Neutrophil (primary cell): ENCODE data around the gene ATR.

Experiments used
- H3K27ac ChIP-seq: fragments of 200-600 bp; sonication (generic); 2 replicates; pipeline ENCODE4 v1.5.1; 2016; ENCODE audit warnings: mild to moderate bottlenecking, moderate library complexity
- H3K27me3 ChIP-seq: fragments of 200-600 bp; sonication (generic); 2 replicates; pipeline ENCODE4 v1.6.0; 2016; ENCODE audit warnings: mild to moderate bottlenecking
- H3K36me3 ChIP-seq: fragments of 200-600 bp; sonication (generic); 2 replicates; pipeline ENCODE4 v1.5.1; 2017
- H3K4me1 ChIP-seq, 2 experiments: fragments of 200-600 bp in 1 of 2; sonication (generic) in 1 of 2; 1 replicate in 1 of 2; 2 replicates in 1 of 2; pipeline versions ENCODE4 v1.5.1 to v1.6.1; 2013 to 2016; ENCODE audit warnings: low read depth in 1 of 2, low read length in 1 of 2, mild to moderate bottlenecking in 1 of 2, moderate library complexity in 1 of 2; ENCODE audit not compliant: control insufficient read depth in 1 of 2, insufficient read depth in 1 of 2
- H3K4me3 ChIP-seq, 2 experiments: fragments of 200-600 bp in 1 of 2; sonication (generic) in 1 of 2; 1 replicate in 1 of 2; 2 replicates in 1 of 2; pipeline ENCODE4 v1.5.1; 2013 to 2016; ENCODE audit warnings: low read depth in 1 of 2, low read length in 1 of 2, mild to moderate bottlenecking in 1 of 2, moderate library complexity in 1 of 2
- H3K9me3 ChIP-seq: fragments of 200-600 bp; sonication (generic); 2 replicates; pipeline ENCODE4 v1.5.1; 2016
- TF ChIP-seq, protein P1 (sequence below): fragments of 200-600 bp; sonication (generic); IDR thresholded peaks from 2 replicates; pipeline ENCODE4 v1.5.1; 2016; ENCODE audit warnings: antibody characterized with exemption

The ATR gene

GRCh38 chr3:142500211-142500610 lies 78.3 kb downstream of the ATR start:
- H3K4me3 ChIP-seq = no peak overlapping the region
- H3K27me3 ChIP-seq = no peaks in the 10 kb centered on the region
- TF ChIP-seq, protein P1, sequence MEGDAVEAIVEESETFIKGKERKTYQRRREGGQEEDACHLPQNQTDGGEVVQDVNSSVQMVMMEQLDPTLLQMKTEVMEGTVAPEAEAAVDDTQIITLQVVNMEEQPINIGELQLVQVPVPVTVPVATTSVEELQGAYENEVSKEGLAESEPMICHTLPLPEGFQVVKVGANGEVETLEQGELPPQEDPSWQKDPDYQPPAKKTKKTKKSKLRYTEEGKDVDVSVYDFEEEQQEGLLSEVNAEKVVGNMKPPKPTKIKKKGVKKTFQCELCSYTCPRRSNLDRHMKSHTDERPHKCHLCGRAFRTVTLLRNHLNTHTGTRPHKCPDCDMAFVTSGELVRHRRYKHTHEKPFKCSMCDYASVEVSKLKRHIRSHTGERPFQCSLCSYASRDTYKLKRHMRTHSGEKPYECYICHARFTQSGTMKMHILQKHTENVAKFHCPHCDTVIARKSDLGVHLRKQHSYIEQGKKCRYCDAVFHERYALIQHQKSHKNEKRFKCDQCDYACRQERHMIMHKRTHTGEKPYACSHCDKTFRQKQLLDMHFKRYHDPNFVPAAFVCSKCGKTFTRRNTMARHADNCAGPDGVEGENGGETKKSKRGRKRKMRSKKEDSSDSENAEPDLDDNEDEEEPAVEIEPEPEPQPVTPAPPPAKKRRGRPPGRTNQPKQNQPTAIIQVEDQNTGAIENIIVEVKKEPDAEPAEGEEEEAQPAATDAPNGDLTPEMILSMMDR = no peak
- H3K27ac ChIP-seq = no peak overlapping the region
- H3K4me1 ChIP-seq = no peaks in the 10 kb centered on the region
- H3K9me3 ChIP-seq = no peaks in the 10 kb centered on the region
- H3K36me3 ChIP-seq = peaks cover 18% of the 10 kb centered on the region

- no peaks in the 10 kb centered on the region for H3K4me1 ChIP-seq
- TF ChIP-seq, protein P1 = no peak
- H3K9me3 ChIP-seq = no peaks in the 10 kb centered on the region
- no peak overlapping the region for H3K4me3 ChIP-seq
- no peak overlapping the region for H3K27ac ChIP-seq
- no peaks in the 10 kb centered on the region for H3K27me3 ChIP-seq
- H3K36me3 ChIP-seq = peaks cover 13% of the 10 kb centered on the region
Observed at GRCh38 chr3:142498397-142499180, 79.9 kb downstream of the ATR start.

DNA sequence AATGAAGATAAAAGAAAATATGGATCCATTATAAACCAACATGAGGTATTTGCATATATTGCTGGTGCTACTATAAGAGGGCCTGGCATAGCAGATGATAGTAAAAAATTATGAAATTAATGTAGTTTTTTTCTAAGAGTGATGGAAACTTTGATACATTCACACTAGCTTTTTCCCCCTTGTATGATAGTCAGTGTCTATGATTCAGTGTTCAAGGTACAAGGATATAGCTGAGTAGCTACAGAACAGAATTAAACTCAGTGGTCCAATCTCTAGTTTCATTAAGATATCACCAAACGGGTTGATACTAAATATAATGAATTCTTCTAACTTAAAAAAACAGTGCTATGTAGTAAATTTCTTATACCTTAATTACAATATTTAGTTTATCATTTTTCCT lies 80.8 kb downstream of the ATR start:
- TF ChIP-seq, protein P1 = no peak

DNA sequence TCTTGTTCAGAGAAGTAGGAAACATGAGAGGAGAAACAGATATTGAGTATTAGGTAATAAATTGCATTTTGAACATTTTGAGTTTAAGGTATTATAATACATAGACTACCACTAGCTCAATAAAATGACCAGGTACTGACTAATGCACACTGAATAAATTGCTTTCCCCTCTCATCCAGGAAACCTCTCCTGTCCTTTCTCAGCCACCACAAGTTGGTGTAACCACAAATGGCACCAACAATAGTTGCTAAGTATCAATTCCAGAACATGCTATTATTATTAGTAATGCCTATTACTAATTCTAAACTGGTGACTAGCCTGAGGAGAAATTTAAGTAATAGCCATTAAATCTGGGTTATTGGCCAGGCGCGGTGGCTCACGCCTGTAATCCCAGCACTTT lies 83.4 kb downstream of the ATR start:
- H3K27ac ChIP-seq = no peak overlapping the region
- H3K4me3 ChIP-seq = no peak overlapping the region
- H3K4me1 ChIP-seq = no peaks in the 10 kb centered on the region

More for the DNA sequence above, 80.8 kb downstream of the ATR start:
- no peaks in the 10 kb centered on the region for H3K9me3 ChIP-seq
- no peaks in the 10 kb centered on the region for H3K4me1 ChIP-seq
- H3K27me3 ChIP-seq = no peaks in the 10 kb centered on the region
- no peak overlapping the region for H3K4me3 ChIP-seq
- H3K27ac ChIP-seq = no peak overlapping the region
- H3K36me3 ChIP-seq = peaks cover 17% of the 10 kb centered on the region

DNA sequence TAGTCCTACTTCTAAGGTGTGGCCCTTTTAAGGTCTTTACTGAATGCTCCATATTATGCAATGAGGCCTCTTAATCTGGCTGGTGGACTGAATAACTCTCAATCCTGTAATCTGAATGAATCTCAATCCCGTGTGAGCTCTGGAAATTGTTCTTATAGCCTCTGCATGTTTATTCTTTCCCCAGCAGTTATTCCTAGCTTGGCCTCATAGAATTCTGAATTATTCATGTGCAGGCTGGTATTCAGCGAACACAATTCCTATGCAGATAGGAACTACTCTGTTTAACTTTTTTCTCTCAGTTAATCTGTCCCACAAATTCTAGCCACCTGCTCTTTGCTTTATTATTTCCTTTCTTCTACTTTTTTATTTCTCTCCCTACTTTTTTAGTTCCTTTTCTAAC lies 86.3 kb downstream of the ATR start:
- TF ChIP-seq, protein P1 = no peak
- H3K27ac ChIP-seq = no peak overlapping the region
- H3K36me3 ChIP-seq = peaks cover 18% of the 10 kb centered on the region
- H3K9me3 ChIP-seq = no peaks in the 10 kb centered on the region
- H3K27me3 ChIP-seq = no peaks in the 10 kb centered on the region
- H3K4me3 ChIP-seq = no peak overlapping the region
- H3K4me1 ChIP-seq = no peaks in the 10 kb centered on the region

More for the DNA sequence above, 83.4 kb downstream of the ATR start:
- H3K9me3 ChIP-seq = no peaks in the 10 kb centered on the region
- H3K27me3 ChIP-seq = no peaks in the 10 kb centered on the region
- TF ChIP-seq, protein P1 = no peak
- peaks cover 27% of the 10 kb centered on the region for H3K36me3 ChIP-seq
